AG08396 (cell line): Measurements from ENCODE around the gene H1-8.
A peak's percentile ranks its signal among the peaks of the same experiment; 100 is the strongest.
"Not testable (repeated sequence)": the region's sequence is repeated elsewhere in the genome, so short reads cannot be mapped to it uniquely, and the experiment has no call there.

Source experiments
- DNase-seq: peaks from one replicate; pipeline ENCODE4 v3.0.0; 2012; ENCODE audit warnings: low spot score, mixed read lengths

H1-8 gene

GRCh38 chr3:129533406-129533805, 9.6 kb upstream of the H1-8 start:
- no peak for DNase-seq

GRCh38 chr3:129534428-129535027, 8.4 kb upstream of the H1-8 start:
- DNase-seq: no peak

DNA sequence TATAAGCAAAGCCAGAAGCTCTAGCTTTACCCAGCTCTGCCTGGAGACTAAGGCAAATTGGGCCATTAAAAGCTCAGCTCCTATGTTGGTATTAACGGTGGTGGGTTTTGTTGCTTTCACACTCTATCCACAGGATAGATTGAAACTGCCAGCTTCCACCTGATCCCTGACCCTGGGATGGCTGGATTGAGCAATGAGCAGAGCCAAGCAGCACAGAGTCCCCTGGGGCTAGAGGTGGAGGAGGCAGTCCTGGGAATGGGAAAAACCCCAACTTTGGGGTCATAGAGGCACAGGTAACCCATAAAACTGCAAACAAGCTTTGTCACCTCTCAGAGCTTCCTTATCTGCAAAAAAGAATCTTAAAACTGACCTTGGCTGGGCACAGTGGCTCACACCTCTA, 7.9 kb upstream of the H1-8 start:
- no peak for DNase-seq

DNA sequence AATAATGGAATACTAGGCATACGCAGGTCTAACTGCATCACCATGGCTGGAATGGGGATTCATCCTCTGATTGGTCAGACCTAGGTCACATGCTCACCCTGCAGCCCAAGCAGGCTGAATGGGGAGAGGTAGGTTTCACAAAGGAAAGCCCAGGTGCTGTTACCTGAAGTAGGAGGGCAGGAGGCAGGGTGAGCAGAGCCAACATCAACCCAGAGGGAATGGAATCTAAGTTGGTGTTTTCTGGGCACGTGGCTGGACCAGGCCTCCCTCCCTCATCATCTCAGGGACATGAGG, 6.7 kb upstream of the H1-8 start:
- no peak for DNase-seq

DNA sequence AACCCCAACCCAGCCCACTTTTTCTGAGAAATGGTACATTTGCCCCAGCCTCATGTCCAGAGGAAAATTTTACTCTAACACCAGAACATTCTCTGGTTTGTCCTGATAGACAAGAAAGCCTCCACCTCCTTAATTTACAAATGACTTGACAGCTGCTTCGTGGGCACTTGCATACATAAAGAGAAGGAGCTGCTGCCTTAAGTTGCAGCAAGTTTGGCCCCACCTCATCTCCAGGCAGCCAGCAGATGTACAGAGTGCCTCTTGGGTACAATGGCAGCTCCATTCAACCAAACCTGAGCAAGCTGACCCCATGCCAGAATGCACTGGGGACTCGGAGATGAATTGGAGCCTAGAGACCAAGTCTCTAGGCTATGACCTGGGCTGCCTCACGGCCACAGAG, 6.2 kb upstream of the H1-8 start:
- DNase-seq: no peak

GRCh38 chr3:129539206-129539605, 3.8 kb upstream of the H1-8 start:
- DNase-seq: no peak

DNA sequence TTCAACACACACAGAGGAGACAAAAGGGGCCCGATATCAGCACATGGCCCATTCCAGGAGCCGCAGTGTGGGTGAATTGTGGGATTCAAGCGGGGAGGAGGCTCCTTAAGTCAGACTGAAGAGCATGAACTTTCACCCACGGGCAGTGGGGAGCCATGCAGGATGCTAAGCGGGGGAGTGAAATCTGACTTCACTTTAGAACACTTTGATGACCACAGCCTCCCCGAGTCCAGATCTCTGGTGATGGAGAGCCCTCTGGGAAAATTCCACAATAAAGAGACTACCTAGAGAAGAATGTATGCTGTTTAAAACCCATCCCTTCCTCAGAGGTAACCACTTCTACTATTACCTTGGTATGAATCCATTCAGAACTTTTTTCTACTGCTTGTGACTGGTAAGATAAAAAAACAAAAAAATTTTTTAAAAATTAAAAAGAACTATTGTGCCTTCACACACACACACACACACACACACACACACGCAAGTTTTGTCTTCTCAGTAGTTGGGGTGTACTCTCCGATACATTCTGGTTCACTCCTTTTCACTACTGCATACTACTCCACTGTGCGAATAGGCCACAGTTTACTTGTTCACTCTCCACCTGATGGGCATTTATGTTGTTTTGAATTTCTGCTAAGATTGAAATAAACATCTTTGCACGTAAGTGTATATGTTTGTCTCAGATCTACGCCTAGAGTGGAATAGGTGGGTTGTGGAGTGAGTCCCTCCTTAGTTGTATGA, 2.0 kb upstream of the H1-8 start:
- DNase-seq: no peak

DNA sequence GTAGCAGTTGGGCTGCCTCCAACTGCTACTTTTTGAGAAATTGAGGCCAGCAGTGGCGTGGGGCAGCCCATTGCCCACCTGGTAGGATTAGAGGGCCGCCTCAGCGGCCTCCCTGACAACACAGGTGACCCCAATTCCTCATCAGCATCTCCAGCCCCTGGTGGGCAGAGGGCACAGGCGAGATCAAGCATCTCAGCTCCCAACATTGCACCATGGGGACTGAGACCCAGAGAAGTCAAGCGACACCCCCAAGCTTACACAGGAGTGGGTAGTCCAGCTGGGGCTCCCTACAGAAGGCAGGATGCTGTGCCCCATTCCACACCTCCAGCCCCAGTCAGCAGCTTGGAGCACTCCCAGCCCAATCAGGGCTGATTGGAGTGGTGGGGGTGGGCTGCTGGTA, 228 bp upstream of the H1-8 start:
- DNase-seq: no peak

- DNase-seq: no peak
Observed at GRCh38 chr3:129543999-129544398, 1.0 kb downstream of the H1-8 start.

DNA sequence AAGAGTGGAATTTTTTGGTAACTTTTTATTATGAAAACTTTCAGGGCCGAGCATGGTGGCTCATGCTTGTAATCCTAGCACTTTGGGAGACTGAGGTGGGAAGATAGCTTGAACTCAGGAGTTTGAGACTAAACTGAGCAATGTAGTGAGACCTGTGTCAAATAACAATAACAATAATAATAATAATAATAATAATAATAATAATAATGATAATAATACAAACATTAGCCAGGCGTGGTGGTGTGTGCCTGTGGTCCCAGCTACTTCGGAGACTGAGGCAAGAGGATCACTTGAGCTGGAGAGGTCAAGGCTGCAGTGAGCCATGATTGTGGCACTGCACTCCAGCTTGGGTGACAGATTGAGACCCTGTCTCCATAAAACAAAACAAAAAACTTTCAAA, 3.0 kb downstream of the H1-8 start:
- not testable (repeated sequence) for DNase-seq

DNA sequence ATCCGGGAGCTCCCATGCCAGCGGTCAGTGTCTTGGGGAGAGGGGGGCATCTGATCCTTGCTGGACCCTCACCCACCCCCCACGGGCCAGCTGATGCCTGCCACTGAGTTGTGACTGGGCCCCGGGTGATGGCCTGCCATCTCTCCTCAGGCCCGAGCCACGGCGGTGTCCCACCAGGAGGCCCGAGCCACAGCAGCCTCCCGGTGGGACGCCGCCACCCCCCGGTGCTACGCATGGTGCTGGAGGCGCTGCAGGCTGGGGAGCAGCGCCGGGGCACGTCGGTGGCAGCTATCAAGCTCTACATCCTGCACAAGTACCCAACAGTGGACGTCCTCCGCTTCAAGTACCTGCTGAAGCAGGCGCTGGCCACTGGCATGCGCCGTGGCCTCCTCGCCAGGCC, 4.3 kb downstream of the H1-8 start:
- no peak for DNase-seq

GRCh38 chr3:129548104-129548965, 5.4 kb downstream of the H1-8 start:
- DNase-seq: no peak

DNA sequence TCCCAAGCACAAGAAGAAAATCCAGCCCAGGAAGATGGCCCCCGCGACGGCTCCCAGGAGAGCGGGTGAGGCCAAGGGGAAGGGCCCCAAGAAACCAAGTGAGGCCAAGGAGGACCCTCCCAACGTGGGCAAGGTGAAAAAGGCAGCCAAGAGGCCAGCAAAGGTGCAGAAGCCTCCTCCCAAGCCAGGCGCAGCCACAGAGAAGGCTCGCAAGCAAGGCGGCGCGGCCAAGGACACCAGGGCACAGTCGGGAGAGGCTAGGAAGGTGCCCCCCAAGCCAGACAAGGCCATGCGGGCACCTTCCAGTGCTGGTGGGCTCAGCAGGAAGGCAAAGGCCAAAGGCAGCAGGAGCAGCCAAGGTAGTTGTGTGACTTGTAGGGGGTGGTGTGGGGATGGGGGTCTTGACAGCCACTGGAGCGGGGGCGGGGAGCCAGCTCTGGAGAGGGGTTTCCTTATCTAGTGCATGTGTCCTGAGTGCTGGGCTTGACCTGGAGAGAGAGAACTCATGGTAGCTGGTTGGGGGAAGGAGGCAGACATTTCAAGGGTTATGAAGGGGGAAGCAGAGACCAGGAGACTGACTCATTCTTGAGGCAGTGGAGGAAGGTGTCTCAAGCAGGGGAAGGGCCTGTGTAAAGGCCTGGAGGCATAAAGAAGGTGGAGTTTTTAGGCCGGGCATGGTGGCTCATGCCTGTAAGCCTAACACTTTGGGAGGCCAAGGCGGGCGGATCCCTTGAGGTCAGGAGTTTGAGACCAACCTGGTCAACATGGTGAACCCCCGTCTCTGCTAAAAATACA, 6.2 kb downstream of the H1-8 start:
- peak; percentile 75 for DNase-seq

DNA sequence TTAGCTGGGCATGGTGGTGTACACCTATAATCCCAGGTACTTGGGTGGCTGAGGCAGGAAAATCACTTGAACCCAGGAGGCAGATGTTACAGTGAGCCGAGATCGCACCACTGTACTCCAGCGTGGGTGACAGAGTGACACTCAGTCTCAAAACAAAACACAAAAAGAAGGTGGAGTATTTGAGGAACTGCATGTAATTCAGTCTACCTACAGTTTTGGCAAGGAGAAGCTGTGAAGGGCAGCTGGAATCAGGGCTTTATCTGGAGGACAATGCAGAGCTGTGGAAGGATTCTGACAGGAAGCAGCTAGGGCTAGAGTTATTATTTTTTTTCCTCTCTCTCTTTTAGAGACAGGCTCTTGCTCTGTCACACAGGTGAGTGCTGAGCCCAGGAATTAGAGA, 6.8 kb downstream of the H1-8 start:
- DNase-seq: no peak

- no peak for DNase-seq
Observed at GRCh38 chr3:129552287-129553050, 9.5 kb downstream of the H1-8 start.

DNA sequence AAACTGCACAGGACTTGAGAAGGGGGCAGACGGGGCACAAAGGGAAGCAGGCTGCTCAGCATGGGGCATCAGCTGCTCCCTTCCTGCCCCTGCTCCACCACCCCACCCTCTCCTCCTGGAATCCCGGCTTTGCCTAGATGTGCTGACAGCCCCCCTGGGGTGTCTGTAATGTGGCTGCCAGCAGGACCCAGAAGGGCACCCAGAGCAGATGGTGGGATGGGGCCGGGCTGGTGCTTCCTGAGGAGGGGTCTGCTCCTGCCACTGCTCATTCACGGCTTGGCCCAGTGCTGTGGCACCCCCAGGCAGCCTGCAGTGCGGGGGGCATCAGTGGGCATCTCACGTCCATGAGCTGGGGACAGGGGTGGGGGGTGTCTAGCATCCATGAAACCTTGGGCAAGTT, 10.2 kb downstream of the H1-8 start:
- DNase-seq: no peak

DNA sequence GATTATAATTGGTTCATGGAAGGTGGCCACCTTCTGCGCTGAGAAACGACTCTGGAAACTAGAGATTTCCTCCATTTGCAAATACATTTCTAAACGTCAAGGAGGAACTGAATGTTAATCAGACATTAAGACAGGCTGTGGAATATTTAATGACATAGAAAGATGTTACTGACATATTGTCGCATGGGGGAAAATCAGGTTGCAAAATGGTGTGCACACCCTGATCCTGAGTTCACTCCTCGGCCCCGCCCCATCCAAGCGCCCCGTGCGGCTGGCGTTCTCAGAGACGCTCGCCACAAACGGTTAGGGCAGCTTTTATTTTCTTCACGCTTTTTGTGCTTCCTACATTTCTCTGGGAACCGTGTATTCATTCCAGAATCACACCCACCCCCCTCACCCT, 10.7 kb downstream of the H1-8 start:
- no peak for DNase-seq

DNA sequence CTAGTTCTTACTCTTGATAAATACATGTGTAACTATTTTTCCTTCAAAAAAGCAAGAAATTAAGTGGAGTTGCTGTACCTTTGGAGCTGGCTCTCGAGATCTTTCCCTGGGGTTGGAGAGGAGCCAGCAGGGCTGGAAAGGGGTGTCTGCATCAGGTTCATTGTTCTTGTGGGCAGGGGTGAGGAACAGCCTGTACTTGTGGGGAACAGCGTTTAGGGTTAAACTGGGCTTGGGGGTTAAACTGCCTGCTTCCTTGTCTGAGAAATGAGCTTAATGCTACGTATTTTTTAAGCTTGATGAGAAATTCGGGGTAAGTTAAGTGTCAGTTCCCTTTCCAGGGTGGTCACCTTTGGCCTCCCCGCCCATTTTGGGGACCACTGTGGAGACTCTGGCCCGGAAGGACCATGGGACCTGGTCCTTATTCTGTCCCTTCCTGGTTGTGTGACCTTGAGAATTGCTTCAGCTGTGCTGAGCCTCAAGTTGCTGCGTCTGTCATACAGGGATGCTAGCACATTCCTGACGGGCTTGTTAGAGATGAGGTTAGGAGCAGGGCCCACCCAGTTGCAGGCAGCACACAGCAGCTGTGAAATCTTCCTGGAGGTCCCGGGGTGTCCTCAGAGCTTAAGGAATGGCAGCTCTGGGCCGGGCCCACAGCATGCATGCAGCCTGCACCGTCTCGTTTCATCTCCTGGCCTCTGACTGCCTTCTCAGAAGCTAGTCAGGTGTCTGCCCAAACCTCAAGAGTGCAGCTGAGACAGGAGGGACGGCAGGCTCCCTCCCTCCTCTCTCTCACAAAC, 11.6 kb downstream of the H1-8 start:
- no peak for DNase-seq

- DNase-seq: no peak
Observed at GRCh38 chr3:129555153-129555550, 12.2 kb downstream of the H1-8 start.

DNA sequence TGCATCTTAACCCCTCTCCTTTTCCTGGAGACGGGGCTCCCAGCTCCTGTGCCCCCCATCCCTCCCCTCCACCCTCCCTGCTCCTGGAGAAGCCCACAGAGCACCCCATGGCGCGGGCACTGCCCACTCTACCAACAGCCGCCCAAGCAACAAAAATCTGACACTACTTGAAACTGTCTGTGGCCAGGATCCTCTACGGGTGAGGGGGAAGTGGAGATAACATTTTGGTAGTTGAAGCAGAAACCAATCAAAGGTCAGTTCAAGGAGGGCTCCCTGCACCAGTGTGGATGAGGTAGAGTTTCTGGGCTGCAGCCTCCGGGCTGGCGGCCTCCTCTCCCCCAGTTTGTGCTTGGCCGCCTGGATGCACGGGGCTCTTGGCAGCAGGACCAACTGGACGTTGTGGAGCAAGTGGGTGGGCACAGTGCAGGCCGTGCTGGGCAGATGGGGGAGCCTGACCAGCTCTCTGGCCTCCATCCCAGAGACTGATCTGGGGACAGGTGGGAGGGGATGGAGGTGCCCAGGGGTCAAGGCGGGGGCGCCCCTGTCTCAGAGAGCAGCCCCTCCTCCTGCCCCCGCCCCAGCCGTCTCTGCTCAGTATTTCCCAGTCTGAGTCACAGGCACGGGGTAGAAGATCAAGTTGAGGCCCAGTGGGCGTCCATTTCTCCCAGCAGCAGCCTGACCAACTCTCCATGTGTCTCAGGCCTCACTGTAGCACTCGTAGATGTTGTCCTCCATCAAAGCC, 12.8 kb downstream of the H1-8 start:
- DNase-seq: no peak
